ENCODE results near the gene SLIT3.

The SLIT3 gene

DNA sequence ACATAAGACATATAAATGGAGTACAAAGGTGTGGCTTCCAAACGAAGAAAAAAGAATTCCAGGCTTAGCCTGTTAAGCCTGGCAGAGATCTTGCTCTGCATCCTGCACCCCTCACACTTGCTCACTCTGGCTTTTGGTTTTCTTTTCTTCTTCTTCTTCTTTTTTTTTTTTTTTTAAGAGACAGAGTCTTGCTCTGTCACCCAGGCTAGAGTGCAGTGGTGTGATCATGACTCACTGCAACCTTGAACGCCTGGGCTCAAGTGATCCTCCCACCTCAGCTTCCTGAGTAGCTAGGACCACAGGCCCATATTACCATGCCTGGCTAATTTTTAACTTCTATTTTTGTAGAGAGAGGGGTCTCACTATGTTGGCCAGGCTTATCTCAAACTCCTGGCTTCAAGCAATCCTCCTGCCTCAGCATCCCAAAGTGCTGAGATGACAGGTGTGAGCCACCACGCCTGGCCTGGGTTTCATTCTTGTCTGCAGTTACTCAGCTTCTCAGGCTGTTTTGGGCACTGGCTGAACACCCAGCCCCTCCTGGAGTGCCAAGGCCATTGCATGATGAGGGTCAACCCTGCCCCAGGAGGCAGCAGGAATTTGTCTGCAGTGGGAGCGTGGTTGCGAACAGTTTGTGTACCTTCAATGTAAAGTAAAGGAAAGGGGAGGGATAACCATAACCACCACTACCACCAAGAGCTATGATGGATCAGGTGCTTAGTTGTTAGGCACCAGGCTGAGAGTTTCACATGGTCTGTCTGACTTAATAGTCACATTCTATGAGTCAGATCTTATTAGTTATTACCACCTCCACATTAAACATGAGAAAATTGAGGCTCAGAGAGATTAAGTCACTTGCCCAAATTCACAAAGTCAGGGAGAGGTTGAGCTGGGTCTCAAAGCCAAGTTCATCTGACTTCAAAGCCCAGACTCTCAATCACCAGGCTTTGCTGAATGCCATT lies 502.6 kb downstream of the SLIT3 start:
- no peak for DNase-seq (ENCODE audit: low read depth in 3 of 3)

DNA sequence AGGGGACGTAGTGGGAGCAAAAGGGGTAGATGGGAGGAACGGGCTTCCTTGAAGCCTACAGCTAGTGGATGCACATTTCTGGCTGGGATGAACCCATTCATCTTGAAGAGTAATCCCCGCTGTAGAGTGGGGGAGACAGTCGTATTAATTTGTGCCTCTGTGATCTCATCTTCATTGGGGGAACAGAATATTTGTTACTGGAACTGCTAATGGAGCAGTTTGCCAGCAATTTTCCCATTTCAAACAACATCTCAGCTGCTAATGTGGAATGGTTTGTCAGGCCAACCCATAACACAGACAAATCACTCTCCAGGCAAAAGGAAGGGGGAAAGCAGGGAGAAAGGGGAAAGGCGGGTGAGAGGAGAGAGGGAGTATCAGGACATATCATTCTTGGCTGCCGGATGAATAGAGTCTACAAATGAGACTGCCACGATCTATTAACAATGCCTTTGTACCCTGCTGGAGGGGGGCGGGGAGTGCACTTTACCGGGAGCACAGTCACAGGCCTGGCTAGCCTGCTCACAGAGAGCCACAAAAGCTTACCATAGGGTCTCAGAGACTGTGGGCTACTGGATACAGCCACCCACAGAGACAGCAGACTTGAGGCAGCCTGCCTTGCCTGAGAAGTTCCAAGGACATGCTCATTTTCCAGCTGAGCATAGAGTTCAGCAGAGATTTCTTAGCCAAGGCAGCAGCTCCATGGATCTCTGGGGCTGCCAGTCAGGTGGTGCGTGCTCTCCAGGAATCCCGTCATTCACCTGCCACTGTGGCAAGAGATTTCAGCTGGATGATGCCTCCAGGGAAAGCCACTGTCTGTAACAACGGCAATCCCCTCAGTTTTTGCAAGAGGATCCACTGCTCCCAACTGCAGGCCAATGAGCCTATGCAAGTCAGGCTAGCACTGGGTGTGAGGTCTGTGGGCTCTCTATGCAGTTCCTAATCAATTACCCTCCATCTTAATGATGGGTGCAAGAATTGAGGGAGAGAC lies 504.1 kb downstream of the SLIT3 start:
- no peak for DNase-seq (ENCODE audit: low read depth in 3 of 3)

GRCh38 chr5:168796000-168796399 lies 504.9 kb downstream of the SLIT3 start:
- DNase-seq (ENCODE audit: low read depth in 3 of 3), result no peak

GRCh38 chr5:168793841-168794837 lies 506.8 kb downstream of the SLIT3 start:
- no peak for DNase-seq (ENCODE audit: low read depth in 3 of 3)

- DNase-seq (ENCODE audit: low read depth in 3 of 3), result no peak
Measured at GRCh38 chr5:168792678-168793077, 508.3 kb downstream of the SLIT3 start.

- DNase-seq (ENCODE audit: low read depth in 3 of 3), result no peak
Measured at GRCh38 chr5:168790671-168791250, 510.2 kb downstream of the SLIT3 start.

- DNase-seq (ENCODE audit: low read depth in 3 of 3), result no peak
Measured at GRCh38 chr5:168790002-168790635, 510.8 kb downstream of the SLIT3 start.

DNA sequence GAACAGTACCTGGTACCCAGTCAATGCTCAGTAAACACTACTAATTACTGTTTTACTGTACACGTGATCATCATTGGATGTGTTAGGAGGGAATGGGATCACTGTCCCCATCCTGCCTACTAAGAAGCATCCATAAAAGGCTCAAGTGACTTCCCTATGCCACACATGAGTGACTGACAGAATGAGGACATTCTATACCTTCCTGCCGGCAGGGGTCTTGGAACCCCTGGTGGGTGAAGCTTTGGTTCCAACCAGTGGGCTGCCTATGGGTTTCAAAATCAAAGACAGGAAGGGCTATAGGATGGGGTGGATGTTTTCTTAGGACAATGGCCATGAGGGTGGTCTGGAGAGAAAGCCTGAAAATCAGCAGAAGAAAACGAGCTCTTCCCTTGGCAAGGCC lies 512.2 kb downstream of the SLIT3 start:
- no peak for DNase-seq (ENCODE audit: low read depth in 3 of 3)

- no peak for DNase-seq (ENCODE audit: low read depth in 3 of 3)
Measured at GRCh38 chr5:168788107-168788506, 512.8 kb downstream of the SLIT3 start.

DNA sequence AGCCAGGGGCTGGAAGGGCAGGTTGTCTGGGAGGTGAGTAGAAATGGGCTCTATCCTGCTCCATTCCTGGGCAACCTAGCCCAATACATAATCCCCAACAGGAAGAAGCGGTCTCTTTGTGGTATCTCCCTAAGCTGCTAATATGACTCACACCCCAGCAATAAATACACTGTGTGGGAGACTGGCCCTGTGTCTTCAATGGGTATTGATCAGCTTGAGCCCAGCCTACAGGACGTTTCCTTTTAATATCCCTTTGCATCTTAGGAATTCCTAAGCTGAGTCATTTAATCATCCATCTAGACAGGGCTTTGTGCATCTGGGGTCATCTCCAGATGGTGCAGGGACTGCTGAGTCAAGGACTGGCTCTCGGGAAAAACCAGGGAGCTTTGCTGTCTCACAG lies 514.8 kb downstream of the SLIT3 start:
- DNase-seq (ENCODE audit: low read depth in 3 of 3), result no peak

DNA sequence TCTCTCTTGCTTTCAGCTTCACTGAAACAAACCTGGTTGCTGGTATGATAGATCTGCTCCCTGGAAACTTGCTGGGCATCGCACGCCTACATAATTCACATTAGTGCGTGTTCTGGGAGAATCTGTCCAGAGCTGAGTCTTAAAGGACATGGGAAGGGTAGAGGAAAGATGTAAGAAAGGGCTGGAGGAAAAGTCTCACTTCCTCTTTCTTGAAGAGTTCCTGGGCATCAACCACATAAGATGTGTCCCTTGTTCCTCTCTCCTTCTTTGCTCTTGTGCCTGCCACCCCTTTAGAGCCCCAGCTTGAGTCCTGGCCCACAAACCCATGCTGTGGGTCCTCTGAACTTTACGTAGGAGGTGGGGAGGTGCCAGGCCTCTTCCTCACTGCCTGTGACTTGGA lies 516.5 kb downstream of the SLIT3 start:
- no peak for DNase-seq (ENCODE audit: low read depth in 3 of 3)

DNA sequence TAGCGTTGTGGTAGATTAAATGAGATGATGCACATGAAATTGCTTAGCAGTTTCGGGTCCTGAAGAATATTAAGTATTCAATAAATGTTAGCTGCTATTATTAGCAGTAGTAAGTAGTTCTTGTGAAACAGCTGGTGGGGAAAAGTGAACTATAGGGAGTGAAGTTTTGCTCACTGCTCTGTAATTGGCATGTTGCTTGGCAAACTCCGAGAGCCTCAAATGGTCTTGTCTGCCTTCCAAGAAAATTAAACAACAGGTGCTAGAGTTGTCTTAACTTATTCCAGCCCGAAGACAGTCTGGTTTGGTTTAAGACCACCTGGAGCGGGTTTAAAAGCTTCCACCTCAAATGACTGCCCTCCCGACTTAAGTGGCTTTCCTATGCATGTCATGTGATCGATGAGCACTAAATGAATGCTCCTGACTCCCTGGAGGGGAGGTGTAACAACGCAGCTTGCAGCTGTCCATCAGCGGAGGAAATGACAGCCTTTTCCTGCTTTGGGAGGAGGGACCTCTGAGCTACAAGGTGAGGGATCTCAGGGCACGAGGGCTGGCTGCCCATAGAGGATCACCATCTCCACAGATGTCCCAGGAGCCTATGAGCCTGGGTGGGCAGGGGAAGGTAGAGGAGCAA lies 518.9 kb downstream of the SLIT3 start:
- DNase-seq (ENCODE audit: low read depth in 3 of 3), result no peak

GRCh38 chr5:168780888-168781287 lies 520.1 kb downstream of the SLIT3 start:
- DNase-seq (ENCODE audit: low read depth in 3 of 3), result no peak

DNA sequence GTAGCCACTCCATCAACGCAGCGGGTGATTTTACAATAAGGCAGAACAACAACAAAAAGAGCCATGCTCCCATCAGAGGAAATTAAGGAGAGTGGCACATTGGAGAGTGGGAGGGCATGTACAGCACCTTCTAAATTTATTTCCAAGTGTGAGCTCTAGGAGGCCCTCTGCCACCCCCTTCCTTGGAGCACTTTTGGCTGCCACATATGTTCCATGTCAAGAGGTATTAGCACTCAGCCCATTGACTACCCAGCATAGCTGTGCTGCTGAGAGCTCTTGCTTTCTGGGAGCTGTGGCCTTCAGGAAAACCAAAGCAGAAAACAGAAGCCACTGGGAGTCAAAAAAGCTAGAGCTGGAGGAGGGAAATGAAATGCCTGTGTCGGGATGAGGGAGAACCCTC lies 521.6 kb downstream of the SLIT3 start:
- DNase-seq (ENCODE audit: low read depth in 3 of 3), result no peak

GRCh38 chr5:168778536-168778935 lies 522.4 kb downstream of the SLIT3 start:
- no peak for DNase-seq (ENCODE audit: low read depth in 3 of 3)

GRCh38 chr5:168777651-168778050 lies 523.3 kb downstream of the SLIT3 start:
- DNase-seq (ENCODE audit: low read depth in 3 of 3), result no peak

- no peak for DNase-seq (ENCODE audit: low read depth in 3 of 3)
Measured at GRCh38 chr5:168776070-168776469, 524.9 kb downstream of the SLIT3 start.

DNA sequence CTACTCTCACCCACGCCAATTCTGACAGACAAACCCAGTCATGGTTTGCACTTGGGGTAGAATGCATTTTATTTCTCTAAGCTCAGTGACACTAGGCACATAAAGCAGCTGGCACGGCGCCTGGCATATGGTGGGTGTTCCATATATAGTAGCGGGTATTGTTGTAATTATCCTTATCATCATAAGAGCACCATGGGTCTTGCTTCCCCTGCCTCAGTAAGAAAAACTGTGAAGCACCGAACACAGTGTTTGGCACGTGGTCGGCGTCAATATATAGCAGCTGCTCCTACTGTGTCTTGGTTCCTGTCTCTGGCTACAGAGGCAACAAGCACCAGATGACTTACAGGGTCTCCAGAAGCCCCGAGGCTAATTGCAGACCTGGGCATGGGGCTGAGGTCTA lies 527.7 kb downstream of the SLIT3 start:
- DNase-seq (ENCODE audit: low read depth in 3 of 3), result no peak

- no peak for DNase-seq (ENCODE audit: low read depth in 3 of 3)
Measured at GRCh38 chr5:168772316-168772961, 528.5 kb downstream of the SLIT3 start.

All from stimulated activated CD4-positive, alpha-beta T cell treated with anti-CD3 and anti-CD28 coated beads, TNF-alpha, amount 100 ng/mL, for 4 hours (primary cell).